IMR-90 (cell line): ENCODE results near the gene FGR.

Source experiments
- BHLHE40 ChIP-seq: fragments of 150-350 bp; IDR thresholded peaks from 2 replicates; pipeline ENCODE4 v1.6.1; 2016; ENCODE audit warnings: mild to moderate bottlenecking, low read depth, low read length
- CHD1 ChIP-seq: IDR thresholded peaks from 2 replicates; pipeline ENCODE4 v1.6.1; 2012; ENCODE audit warnings: low read depth, low read length, improper control_type of control experiment
- FOS ChIP-seq: fragments of 150-350 bp; IDR thresholded peaks from 2 replicates; pipeline ENCODE4 v1.6.1; 2016; ENCODE audit warnings: low read depth, low read length
- MAFK ChIP-seq: IDR thresholded peaks from 2 replicates; pipeline ENCODE4 v1.6.1; 2012; ENCODE audit warnings: low read depth, low read length, improper control_type of control experiment
- MAZ ChIP-seq: IDR thresholded peaks from 2 replicates; pipeline ENCODE4 v1.6.1; 2012; ENCODE audit warnings: low read depth, mild to moderate bottlenecking, low read length, improper control_type of control experiment, moderate library complexity, borderline replicate concordance
- MXI1 ChIP-seq: IDR thresholded peaks from 2 replicates; pipeline ENCODE4 v1.6.1; 2012; ENCODE audit warnings: low read depth, mild to moderate bottlenecking, low read length, moderate library complexity, borderline replicate concordance
- NFE2L2 ChIP-seq: fragments of 150-350 bp; IDR thresholded peaks from 2 replicates; pipeline ENCODE4 v1.6.1; 2016; ENCODE audit warnings: low read depth, mild to moderate bottlenecking, low read length
- POLR2A ChIP-seq: IDR thresholded peaks from 2 replicates; pipeline ENCODE4 v1.6.1; 2012; ENCODE audit warnings: mild to moderate bottlenecking, low read depth, low read length
- RAD21 ChIP-seq: IDR thresholded peaks from 2 replicates; pipeline ENCODE4 v1.6.1; 2012; ENCODE audit warnings: low read length, improper control_type of control experiment
- RFX5 ChIP-seq: IDR thresholded peaks from 2 replicates; pipeline ENCODE4 v1.8.0; 2012; ENCODE audit warnings: low read depth, mild to moderate bottlenecking, low read length, moderate library complexity
- SMC3 ChIP-seq: fragments of 150-350 bp; IDR thresholded peaks from 2 replicates; pipeline ENCODE4 v1.6.1; 2016; ENCODE audit warnings: low read depth, mild to moderate bottlenecking, antibody characterized with exemption, low read length, moderate library complexity
- TF ChIP-seq, protein P1 (sequence below): conservative IDR thresholded peaks from 2 replicates; pipeline ENCODE4 v1.5.1; 2012; ENCODE audit warnings: mild to moderate bottlenecking, low read depth, low read length, improper control_type of control experiment
- TF ChIP-seq, protein P2 (sequence below): fragments of 150-350 bp; IDR thresholded peaks from 2 replicates; pipeline ENCODE4 v1.6.1; 2017; ENCODE audit warnings: mild to moderate bottlenecking, antibody characterized with exemption, low read length, low read depth
- TF ChIP-seq, protein P3 (sequence below): fragments of 150-350 bp; IDR thresholded peaks from 2 replicates; pipeline ENCODE4 v1.6.1; 2016; ENCODE audit warnings: low read depth, mild to moderate bottlenecking, low read length, moderate library complexity, borderline replicate concordance

DNA sequence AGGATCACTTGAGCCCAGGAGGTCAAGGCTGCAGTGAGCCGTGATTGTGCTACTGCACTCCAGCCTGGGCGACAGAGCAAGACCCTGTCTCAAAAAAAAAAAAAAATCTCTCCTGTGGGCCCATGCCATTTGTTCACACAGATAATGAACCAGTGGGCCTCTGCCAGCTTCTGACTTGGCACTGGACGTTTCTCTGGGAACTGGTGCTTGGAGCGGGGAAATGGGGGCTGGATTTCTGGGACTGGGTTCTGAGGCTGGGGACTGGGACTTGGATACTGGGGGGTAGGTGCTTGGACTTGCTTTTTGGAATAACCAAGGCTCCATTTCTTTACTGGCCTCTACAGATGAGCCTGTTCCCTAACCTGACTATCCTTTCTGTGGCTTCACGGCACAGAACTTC is 27.3 kb upstream of the FGR start:
- TF ChIP-seq, protein P1, sequence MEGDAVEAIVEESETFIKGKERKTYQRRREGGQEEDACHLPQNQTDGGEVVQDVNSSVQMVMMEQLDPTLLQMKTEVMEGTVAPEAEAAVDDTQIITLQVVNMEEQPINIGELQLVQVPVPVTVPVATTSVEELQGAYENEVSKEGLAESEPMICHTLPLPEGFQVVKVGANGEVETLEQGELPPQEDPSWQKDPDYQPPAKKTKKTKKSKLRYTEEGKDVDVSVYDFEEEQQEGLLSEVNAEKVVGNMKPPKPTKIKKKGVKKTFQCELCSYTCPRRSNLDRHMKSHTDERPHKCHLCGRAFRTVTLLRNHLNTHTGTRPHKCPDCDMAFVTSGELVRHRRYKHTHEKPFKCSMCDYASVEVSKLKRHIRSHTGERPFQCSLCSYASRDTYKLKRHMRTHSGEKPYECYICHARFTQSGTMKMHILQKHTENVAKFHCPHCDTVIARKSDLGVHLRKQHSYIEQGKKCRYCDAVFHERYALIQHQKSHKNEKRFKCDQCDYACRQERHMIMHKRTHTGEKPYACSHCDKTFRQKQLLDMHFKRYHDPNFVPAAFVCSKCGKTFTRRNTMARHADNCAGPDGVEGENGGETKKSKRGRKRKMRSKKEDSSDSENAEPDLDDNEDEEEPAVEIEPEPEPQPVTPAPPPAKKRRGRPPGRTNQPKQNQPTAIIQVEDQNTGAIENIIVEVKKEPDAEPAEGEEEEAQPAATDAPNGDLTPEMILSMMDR: no peak
- TF ChIP-seq POLR2A (no peak), NFE2L2 (no peak), CHD1 (no peak), FOS (no peak), RAD21 (no peak), MXI1 (no peak), SMC3 (no peak), MAZ (no peak), RFX5 (no peak), MAFK (no peak), BHLHE40 (no peak)
- TF ChIP-seq, protein P2, sequence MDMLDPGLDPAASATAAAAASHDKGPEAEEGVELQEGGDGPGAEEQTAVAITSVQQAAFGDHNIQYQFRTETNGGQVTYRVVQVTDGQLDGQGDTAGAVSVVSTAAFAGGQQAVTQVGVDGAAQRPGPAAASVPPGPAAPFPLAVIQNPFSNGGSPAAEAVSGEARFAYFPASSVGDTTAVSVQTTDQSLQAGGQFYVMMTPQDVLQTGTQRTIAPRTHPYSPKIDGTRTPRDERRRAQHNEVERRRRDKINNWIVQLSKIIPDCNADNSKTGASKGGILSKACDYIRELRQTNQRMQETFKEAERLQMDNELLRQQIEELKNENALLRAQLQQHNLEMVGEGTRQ: no peak
- TF ChIP-seq, protein P3, sequence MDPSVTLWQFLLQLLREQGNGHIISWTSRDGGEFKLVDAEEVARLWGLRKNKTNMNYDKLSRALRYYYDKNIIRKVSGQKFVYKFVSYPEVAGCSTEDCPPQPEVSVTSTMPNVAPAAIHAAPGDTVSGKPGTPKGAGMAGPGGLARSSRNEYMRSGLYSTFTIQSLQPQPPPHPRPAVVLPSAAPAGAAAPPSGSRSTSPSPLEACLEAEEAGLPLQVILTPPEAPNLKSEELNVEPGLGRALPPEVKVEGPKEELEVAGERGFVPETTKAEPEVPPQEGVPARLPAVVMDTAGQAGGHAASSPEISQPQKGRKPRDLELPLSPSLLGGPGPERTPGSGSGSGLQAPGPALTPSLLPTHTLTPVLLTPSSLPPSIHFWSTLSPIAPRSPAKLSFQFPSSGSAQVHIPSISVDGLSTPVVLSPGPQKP: no peak
